Umbilical cord (tissue), 2 donors: ENCODE measurements around the gene ACTR5. TPM values are rescaled to one million over a fixed set of nuclear protein-coding genes. Genes with fewer than 3 reads are reported as not detected.
A peak's percentile ranks its signal among the peaks of the same experiment; 100 is the strongest.

Experiments
- DNase-seq: peaks from one replicate; pipeline ENCODE4 v3.0.0-alpha.2; 2015; ENCODE audit warnings: low spot score
- total RNA-seq: library from RNA; depleted of rRNA; stranded (reverse); fragments of >200 nt; gene quantifications from one replicate; pipeline ENCODE4 v1.2.3, GENCODE V29; 2014; ENCODE audit warnings: low replicate concordance; ENCODE audit not compliant: insufficient read depth

ACTR5 gene
- total RNA-seq, 1 donor from 2014 or later, result 2.4 TPM

GRCh38 chr20:38728911-38729642, 19.2 kb upstream of the ACTR5 start:
- DNase-seq, result no peak

DNA sequence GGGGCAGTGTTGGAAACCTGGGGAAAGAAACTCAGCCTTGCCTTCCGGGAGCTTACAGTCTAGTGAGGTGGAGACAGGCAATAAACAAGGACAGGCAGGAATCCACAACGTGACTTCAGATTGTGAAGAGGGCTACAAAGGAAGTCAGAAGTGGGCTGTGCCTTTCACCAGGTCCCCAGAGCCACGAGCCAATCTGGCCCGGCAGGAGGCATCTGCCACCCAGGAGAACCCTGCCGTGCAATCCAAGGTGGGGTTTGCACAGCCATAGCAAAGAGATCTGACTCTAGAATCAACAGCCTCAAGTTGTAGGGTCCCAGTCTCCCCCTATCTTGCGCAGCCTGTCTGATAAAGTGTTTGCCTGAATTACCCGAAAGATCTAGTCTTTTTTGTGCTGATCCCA, 18.5 kb upstream of the ACTR5 start:
- DNase-seq, result no peak

- no peak for DNase-seq
These were observed 17.9 kb upstream of the ACTR5 start for GRCh38 chr20:38730167-38730988.

DNA sequence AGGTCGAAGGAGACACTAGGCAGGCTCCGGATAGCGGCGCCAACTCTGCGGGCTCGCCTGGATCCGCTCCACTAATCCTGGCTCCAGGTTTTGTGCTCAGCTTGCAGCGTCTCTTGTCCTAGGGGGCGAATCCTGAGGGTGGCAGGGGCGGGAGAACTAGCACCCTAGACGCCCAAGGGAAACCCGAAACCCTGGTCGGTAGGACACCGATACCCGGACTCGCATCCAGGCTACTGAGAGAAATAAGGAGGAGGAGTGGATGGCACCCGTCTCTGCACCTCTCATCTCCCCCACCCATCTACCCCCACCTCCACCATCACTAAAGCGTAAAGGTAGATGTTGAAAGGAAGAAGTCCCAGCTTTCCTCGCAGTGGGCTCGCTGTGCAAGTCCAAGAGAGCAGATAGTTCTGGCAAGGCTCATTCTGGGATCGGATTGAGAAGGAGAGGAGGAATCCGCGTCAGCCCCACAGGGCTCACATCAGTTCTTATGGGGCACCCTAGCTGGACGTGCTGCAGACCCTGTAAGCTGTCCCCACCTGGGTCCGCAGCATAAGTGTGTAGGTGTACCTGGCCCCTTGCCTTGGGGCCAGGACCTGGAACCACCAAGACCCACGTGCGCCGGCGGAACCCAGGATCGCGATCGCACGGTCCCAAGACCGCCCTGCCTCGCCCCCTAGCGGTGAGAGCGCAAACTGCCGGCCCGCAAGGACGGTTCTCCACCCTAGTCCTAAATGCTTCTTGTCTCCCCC, 17.1 kb upstream of the ACTR5 start:
- DNase-seq, result peak; percentile 41

GRCh38 chr20:38731738-38732113, 16.5 kb upstream of the ACTR5 start:
- no peak for DNase-seq

- DNase-seq, result no peak
These were observed 15.3 kb upstream of the ACTR5 start for GRCh38 chr20:38732981-38733380.

DNA sequence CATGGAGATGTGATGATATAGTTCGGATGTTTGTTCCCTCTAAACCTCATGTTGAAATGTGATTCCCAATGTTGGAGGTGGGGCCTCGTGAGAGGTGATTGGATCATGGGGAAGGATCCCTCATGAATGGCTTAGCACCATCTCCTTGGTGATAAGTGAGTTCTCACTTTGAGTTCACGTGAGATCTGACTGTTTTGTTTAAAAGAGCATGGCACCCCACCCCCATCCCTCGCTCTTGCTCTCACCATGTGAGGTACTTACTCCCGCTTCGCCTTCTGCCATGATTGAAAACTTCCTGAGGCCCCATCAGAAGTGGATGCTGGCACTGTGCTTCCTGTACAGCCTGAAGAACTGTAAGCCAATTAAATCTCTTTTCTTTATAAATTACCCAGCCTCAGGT, 13.1 kb upstream of the ACTR5 start:
- DNase-seq, result no peak

DNA sequence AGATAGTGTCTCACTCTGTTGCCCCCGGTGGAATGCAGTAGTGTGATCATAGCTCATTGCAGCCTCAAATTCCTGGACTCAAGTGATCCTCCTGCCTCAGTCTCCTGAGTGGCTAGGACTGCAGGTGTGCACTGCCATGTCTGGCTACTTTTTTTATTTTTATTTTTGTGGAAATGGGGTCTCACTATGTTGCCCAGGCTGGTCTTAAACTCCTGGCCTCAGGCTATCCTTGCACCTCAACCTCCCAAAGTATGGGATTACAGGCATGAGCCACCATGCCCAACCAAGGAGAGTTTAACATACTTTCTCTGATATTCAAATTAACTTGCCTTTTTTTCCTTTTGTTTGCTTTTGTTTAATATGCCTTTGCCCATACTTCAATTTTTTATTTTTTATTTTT, 10.4 kb upstream of the ACTR5 start:
- no peak for DNase-seq

GRCh38 chr20:38745757-38746156, 2.5 kb upstream of the ACTR5 start:
- DNase-seq, result no peak

- DNase-seq, result no peak
These were observed 664 bp upstream of the ACTR5 start for GRCh38 chr20:38747495-38748096.

DNA sequence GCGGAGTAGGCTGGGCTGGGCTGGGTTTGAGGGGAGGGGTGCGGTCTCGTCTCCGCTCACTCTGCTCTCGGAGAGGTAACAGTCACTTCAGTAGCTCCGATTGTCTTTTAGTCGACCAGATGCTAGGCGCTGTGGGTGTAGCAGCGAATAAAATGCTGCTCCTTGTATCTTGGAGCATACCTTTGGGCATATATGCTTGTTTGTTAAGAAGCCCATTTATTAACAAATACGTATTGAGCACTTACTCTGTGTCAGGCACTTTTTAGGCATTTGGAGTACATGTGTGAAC, 545 bp downstream of the ACTR5 start:
- DNase-seq, result peak; percentile 27

GRCh38 chr20:38751360-38751976, 3.2 kb downstream of the ACTR5 start:
- DNase-seq, result peak; percentile 46

DNA sequence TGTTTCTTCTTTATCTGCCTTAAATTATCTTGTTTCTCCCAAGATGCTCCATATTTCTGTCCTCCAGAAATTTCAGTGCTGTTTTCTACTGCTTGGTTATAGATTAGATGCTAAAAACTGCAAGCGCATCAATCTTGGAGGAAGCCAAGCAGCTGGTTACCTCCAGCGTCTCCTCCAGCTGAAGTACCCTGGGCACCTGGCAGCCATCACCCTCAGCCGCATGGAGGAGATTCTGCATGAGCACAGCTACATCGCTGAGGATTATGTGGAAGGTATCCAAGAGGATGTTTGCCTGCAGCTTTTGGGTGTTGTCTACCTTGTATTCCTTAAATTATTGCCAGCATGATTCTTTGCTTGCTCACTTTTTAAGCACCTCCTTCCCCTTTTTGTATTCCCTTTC, 3.8 kb downstream of the ACTR5 start:
- no peak for DNase-seq

DNA sequence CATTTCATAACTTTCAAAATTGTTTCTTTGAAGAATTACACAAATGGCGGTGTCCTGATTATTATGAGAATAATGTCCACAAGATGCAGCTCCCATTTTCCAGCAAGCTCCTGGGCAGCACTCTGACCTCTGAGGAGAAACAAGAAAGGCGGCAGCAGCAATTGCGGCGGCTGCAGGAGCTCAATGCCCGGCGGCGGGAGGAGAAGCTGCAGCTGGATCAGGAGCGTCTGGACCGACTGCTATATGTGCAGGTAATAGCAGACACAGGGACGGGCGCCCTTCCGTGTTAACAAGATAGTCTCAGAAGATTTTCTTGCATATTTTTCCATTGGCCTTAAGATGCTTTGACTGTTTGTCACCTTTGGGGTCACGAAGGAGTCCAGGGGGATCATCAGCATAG, 6.7 kb downstream of the ACTR5 start:
- no peak for DNase-seq

DNA sequence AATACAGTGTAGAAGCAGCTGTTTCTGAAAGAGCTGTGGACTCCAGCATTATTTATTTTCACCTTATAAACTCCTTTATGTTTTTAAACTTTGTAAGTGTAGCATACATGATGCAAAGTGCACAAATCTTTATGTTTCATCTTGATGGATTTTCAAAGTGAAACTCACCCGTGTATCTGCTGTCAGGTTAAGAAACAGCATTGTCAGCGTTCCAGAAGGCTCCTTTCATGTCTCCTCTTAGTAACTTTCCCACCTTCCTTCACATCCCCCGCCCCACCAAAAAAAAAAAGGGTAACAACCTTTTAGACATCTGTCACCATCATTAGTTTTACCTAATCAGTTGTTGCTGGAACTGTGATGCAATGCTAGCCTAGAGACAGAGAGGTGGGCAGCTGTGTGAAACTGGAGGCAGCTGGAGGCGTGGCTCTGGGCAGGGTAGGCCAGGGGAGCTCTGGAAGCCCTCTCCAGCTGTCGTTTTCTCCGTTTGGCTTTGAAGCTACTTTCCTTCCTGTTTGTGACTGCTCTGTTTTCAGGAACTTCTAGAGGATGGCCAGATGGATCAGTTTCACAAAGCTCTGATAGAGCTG, 7.2 kb downstream of the ACTR5 start:
- no peak for DNase-seq

DNA sequence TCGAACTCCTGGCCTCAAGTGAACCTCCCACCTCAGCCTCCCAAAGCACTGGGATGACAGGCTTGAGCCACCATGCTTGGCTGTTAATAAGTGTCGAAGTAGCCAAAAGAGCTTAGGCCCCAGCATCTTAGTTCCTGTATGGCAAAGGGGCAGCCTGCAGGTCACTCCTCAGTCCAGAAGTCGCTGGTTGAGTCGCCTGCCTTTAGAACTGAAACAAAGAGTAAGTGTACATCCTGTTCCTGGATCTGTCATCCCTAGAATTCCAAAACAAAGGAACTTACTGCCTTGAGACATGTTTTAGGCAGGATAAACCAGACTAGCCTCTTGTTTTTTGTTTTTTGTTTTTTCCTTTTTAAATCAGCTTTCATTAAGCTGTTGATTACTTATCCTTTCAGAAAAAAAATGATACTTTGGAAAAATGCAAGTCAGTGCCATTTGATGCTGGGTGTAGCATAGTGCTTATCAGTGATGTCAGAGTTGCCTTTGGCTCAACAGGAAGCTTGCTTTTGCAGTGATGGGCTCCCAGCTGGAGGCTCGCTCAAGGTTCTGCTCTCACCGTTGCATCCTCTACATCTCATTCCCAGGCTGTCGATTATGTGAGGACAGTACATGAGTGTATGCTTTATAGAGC, 9.0 kb downstream of the ACTR5 start:
- no peak for DNase-seq

- no peak for DNase-seq
These were observed 10.8 kb downstream of the ACTR5 start for GRCh38 chr20:38759106-38759505.

GRCh38 chr20:38760978-38761377, 12.7 kb downstream of the ACTR5 start:
- DNase-seq, result no peak

GRCh38 chr20:38762174-38762573, 13.9 kb downstream of the ACTR5 start:
- no peak for DNase-seq

- no peak for DNase-seq
These were observed 15.4 kb downstream of the ACTR5 start for GRCh38 chr20:38763616-38764015.
